ENCODE data around the gene FADS2. TPM values are rescaled to one million over a fixed set of nuclear protein-coding genes. Genes with fewer than 3 reads are reported as not detected.

The FADS2 gene
- total and polyA plus RNA-seq, 10 of the 15 experiments (the other 5 are each of a cell fraction or from before 2014, with no cell fraction given): 3.3 to 313 (median 149) TPM

- TF ChIP-seq, protein P1, sequence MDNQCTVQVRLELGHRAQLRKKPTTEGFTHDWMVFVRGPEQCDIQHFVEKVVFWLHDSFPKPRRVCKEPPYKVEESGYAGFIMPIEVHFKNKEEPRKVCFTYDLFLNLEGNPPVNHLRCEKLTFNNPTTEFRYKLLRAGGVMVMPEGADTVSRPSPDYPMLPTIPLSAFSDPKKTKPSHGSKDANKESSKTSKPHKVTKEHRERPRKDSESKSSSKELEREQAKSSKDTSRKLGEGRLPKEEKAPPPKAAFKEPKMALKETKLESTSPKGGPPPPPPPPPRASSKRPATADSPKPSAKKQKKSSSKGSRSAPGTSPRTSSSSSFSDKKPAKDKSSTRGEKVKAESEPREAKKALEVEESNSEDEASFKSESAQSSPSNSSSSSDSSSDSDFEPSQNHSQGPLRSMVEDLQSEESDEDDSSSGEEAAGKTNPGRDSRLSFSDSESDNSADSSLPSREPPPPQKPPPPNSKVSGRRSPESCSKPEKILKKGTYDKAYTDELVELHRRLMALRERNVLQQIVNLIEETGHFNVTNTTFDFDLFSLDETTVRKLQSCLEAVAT (IDR thresholded peaks at IDR 0.05): 0 out of 2 replicates have a peak, but pooled peaks have one; percentile 35
- TF ChIP-seq NFYA (IDR thresholded peaks at IDR 0.05; ENCODE audit: borderline replicate concordance, low read depth, low read length): no peak
- POLR2A ChIA-PET: no interaction called here
- no peaks in the 10 kb centered on the region for H3K9me3 ChIP-seq (replicated peaks; ENCODE audit: control insufficient read depth, insufficient read depth, low read length)
- no peak overlapping the region for H3K4me2 ChIP-seq (ENCODE audit: control insufficient read depth, insufficient read depth)
- DNase-seq (ENCODE audit: low read depth, low spot score) (no peak), ATAC-seq (no peak), FAIRE-seq (no peak)
- H3K36me3 ChIP-seq (ENCODE audit: control insufficient read depth in 2 of 2, insufficient read depth in 2 of 2, low read length in 1 of 2): no peaks in the 10 kb centered on the region
- H3K79me2 ChIP-seq (ENCODE audit: control insufficient read depth, insufficient read depth, low read length): no peaks in the 10 kb centered on the region
- intact Hi-C loops (cut with micrococcal nuclease; ENCODE audit: unreplicated experiment): loop anchor here (1.0 kb wide), 3 partner anchors 100 to 185 kb away; no protein-coding TSS in a partner anchor
- H3K4me3 ChIP-seq: no peak overlapping the region
- H3K4me1 ChIP-seq (ENCODE audit: control insufficient read depth, insufficient read depth, low read length): no peaks in the 10 kb centered on the region
- no peak overlapping the region for H3K27ac ChIP-seq (ENCODE audit: control insufficient read depth, insufficient read depth)
- in situ Hi-C loops (cut with MboI): loop anchor here (5.0 kb wide), 3 partner anchors 100 to 210 kb away; no protein-coding TSS in a partner anchor
- RAD21 ChIA-PET (ENCODE audit: unreplicated experiment): interaction anchor here (1.4 to 9.3 kb wide), 5 partner anchors 17 to 211 kb away, joined by 3 to 175 read pairs (median 63); no protein-coding TSS in a partner anchor
- no peak overlapping the region for H2AFZ ChIP-seq (ENCODE audit: control insufficient read depth, low read depth, low read length)
- SMC1A ChIA-PET (ENCODE audit: uncharacterized antibody, unreplicated experiment): interaction anchor here (1.1 to 11.0 kb wide), 8 partner anchors 51 to 211 kb away, joined by 3 to 168 read pairs (median 6); partner anchors contain the start of genes FEN1 and TMEM258
- no peaks in the 10 kb centered on the region for H4K20me1 ChIP-seq (ENCODE audit: control insufficient read depth, insufficient read depth)
- WGBS (ENCODE audit: insufficient coverage, insufficient replicate concordance, low lambda C conversion rate, missing lambda C conversion rate): 57% methylated on average over 15 of the region's 15 CpGs
- H3K27me3 ChIP-seq (replicated peaks in 1 of 2; ENCODE audit: control insufficient read depth in 2 of 2, insufficient read depth in 2 of 2, low read length in 1 of 2): no peaks in the 10 kb centered on the region; a peak in 1 of 4 replicates
- H3K9ac ChIP-seq (ENCODE audit: control insufficient read depth, insufficient read depth, low read length): no peak overlapping the region
- BruUV-seq (replicated peaks): no TSS peak
- CTCF ChIA-PET: interaction anchor here (0.6 to 11.4 kb wide), 22 partner anchors 7 to 212 kb away, joined by 3 to 321 read pairs (median 13); partner anchors contain the start of genes BEST1, FEN1 and TMEM258
Observed at GRCh38 chr11:61896665-61897386, 68.7 kb downstream of the FADS2 start.

Measured in GM12878 (cell line).